ENCODE results near the gene ZNF454. TPM values are rescaled to one million over a fixed set of nuclear protein-coding genes. Genes with fewer than 3 reads are reported as not detected.

Gene ZNF454
- total RNA-seq, 1 experiment from 2014 or later = not detected

DNA sequence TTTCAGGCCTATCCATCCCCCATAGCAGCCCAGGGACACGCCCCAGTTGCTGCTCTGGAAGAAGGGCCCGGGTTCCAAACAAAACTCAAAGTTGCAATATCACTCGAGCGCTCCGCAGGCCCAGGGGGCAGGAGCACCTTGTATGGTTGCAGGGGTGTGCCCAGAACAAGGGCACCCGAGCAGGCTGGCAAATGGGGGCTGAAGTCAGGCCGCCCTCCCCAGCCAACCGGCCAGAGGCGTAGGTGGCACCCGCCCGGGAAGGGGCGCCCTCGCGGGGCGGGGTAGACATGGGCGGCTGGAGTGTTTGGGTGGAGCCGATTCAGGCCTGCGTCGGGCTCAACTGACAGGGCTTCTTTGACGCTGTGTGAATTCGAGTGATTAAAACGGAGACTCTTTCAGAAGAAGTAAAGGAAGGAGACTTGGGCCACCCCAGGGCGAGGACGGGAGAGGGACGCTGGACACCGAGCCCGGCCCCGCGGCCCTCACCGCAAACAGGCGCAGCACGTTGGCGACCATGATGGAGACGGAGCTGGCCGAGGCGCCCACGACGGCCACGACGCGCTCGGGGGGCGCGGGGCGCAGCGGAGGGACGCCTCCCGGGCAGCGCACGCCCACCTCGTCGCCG is 53.1 kb downstream of the ZNF454 start:
- no peaks in the 10 kb centered on the region for H3K36me3 Mint-ChIP-seq (ENCODE audit: insufficient read depth, unreplicated experiment)
- ChIA-PET POLR2A (no interaction called here), CTCF (no interaction called here)
- no peak overlapping the region for H3K27ac Mint-ChIP-seq (ENCODE audit: unreplicated experiment)
- no peaks in the 10 kb centered on the region for H3K27me3 Mint-ChIP-seq (ENCODE audit: insufficient read depth, unreplicated experiment)
- TF ChIP-seq, protein P1, sequence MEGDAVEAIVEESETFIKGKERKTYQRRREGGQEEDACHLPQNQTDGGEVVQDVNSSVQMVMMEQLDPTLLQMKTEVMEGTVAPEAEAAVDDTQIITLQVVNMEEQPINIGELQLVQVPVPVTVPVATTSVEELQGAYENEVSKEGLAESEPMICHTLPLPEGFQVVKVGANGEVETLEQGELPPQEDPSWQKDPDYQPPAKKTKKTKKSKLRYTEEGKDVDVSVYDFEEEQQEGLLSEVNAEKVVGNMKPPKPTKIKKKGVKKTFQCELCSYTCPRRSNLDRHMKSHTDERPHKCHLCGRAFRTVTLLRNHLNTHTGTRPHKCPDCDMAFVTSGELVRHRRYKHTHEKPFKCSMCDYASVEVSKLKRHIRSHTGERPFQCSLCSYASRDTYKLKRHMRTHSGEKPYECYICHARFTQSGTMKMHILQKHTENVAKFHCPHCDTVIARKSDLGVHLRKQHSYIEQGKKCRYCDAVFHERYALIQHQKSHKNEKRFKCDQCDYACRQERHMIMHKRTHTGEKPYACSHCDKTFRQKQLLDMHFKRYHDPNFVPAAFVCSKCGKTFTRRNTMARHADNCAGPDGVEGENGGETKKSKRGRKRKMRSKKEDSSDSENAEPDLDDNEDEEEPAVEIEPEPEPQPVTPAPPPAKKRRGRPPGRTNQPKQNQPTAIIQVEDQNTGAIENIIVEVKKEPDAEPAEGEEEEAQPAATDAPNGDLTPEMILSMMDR (IDR thresholded peaks at IDR 0.05; ENCODE audit: insufficient read depth in 1 of 2, low read depth in 1 of 2, low read length in 1 of 2, severe bottlenecking in 1 of 2, unreplicated experiment in 1 of 2) = no peak
- H3K36me3 ChIP-seq (ENCODE audit: control insufficient read depth, insufficient read depth, low read length) = no peaks in the 10 kb centered on the region
- intact Hi-C loops (cut with micrococcal nuclease; ENCODE audit: unreplicated experiment) = no loop called here
- no peak overlapping the region for H3K4me3 ChIP-seq (ENCODE audit: low read depth, low read length)
- no peaks in the 10 kb centered on the region; the same call in 1 of the 2 replicates for H3K9me3 ChIP-seq
- no peaks in the 10 kb centered on the region for H3K27me3 ChIP-seq (replicated peaks; ENCODE audit: control insufficient read depth, insufficient read depth, low read length)
- H3K4me1 ChIP-seq = no peaks in the 10 kb centered on the region
- no TSS peak for BruUV-seq (replicated peaks)
- no peaks in the 10 kb centered on the region for H3K4me1 Mint-ChIP-seq (ENCODE audit: low read depth, unreplicated experiment)
- H3K4me3 Mint-ChIP-seq (ENCODE audit: unreplicated experiment) = no peak overlapping the region
- peaks cover 33% of the 10 kb centered on the region for H3K9me3 Mint-ChIP-seq (ENCODE audit: unreplicated experiment)
- DNase-seq = no peak

DNA sequence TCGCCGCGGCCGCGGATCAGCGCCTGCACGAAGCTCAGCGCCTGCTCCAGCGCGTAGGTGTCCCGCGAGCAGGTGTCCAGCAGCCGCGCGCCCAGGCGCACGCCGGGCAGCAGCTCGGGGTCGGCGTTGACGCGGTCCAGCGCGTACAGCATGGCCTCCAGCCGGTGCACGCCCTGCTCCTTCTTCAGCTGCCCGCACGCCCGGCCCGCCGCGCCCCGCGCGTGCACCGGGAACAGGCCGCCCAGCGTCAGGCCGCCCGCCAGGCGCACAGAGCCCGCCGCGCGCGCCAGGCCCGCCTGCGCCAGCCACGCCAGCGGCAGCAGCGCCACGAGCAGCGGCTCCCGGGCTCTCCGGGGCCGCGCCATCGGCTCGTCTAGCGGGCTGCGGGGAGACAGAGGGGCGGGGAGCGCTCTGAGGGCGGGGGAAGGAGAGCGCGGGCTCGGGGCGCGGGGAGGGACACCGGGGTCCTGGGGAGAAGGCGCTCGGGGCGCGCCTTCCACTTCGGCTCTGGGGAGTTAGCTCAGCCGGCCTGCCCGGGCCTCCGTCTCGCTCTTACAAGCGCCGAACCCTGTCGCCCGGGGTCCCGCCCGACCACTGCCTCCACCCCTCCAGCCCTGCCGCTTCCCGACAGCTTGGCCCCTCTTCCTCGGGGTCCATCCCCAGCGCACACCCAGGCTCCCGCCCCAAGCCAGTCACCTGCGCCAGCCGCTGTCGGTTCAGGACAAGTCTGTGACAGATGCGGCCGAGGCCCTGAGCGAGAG is 53.8 kb downstream of the ZNF454 start, which contains the start of gene GRM6:
Gene GRM6 (minus strand): TSS at position 741 of the 761 bp plus-strand sequence. CDS start 376 bp downstream, at position 365.
- H3K9me3 Mint-ChIP-seq (ENCODE audit: unreplicated experiment) = peaks cover 33% of the 10 kb centered on the region
- no peaks in the 10 kb centered on the region for H3K36me3 Mint-ChIP-seq (ENCODE audit: insufficient read depth, unreplicated experiment)
- TF ChIP-seq, protein P1 (IDR thresholded peaks at IDR 0.05; ENCODE audit: insufficient read depth in 1 of 2, low read depth in 1 of 2, low read length in 1 of 2, severe bottlenecking in 1 of 2, unreplicated experiment in 1 of 2) = no peak
- H3K4me1 ChIP-seq = no peaks in the 10 kb centered on the region
- no peak for DNase-seq
- no peaks in the 10 kb centered on the region for H3K27me3 Mint-ChIP-seq (ENCODE audit: insufficient read depth, unreplicated experiment)
- CTCF ChIA-PET = no interaction called here
- H3K27ac Mint-ChIP-seq (ENCODE audit: unreplicated experiment) = no peak within 1 kb of the TSS
- no peak within 1 kb of the TSS for H3K4me3 Mint-ChIP-seq (ENCODE audit: unreplicated experiment)
- no peaks in the 10 kb centered on the region; the same call in 1 of the 2 replicates for H3K9me3 ChIP-seq
- no peaks in the 10 kb centered on the region for H3K36me3 ChIP-seq (ENCODE audit: control insufficient read depth, insufficient read depth, low read length)
- H3K27me3 ChIP-seq (replicated peaks; ENCODE audit: control insufficient read depth, insufficient read depth, low read length) = no peaks in the 10 kb centered on the region
- POLR2A ChIA-PET = no interaction called here
- intact Hi-C loops (cut with micrococcal nuclease; ENCODE audit: unreplicated experiment) = no loop called here
- no peaks in the 10 kb centered on the region for H3K4me1 Mint-ChIP-seq (ENCODE audit: low read depth, unreplicated experiment)
- no TSS peak for BruUV-seq (replicated peaks)
- no peak within 1 kb of the TSS for H3K4me3 ChIP-seq (ENCODE audit: low read depth, low read length)

DNA sequence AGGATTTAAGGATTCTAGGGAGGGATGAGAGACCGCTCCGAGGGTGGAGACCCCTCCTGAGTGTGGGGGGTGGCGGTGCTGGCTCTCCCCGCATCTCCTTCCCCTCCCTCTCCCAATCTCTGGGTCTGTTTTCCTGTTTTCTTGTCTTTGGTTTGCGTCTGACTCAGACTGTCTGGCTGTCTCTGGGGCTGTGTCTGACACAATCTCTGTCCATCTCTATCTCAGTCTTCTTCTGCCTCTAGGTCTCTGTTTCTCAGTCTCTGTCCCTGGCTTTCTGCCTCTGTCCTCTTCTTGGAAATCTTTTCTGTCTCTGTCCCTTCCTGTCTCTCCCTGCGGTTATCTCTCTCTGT is 54.3 kb downstream of the ZNF454 start:
- H3K27me3 ChIP-seq (replicated peaks; ENCODE audit: control insufficient read depth, insufficient read depth, low read length) = no peaks in the 10 kb centered on the region
- Mint-ChIP-seq H3K4me1 (ENCODE audit: low read depth, unreplicated experiment) (no peaks in the 10 kb centered on the region), H3K27me3 (ENCODE audit: insufficient read depth, unreplicated experiment) (no peaks in the 10 kb centered on the region), H3K9me3 (ENCODE audit: unreplicated experiment) (peaks cover 33% of the 10 kb centered on the region), H3K36me3 (ENCODE audit: insufficient read depth, unreplicated experiment) (no peaks in the 10 kb centered on the region), H3K27ac (ENCODE audit: unreplicated experiment) (no peak overlapping the region), H3K4me3 (ENCODE audit: unreplicated experiment) (no peak overlapping the region)
- no peaks in the 10 kb centered on the region; the same call in 1 of the 2 replicates for H3K9me3 ChIP-seq
- H3K4me3 ChIP-seq (ENCODE audit: low read depth, low read length) = no peak overlapping the region
- TF ChIP-seq, protein P1 (IDR thresholded peaks at IDR 0.05; ENCODE audit: insufficient read depth in 1 of 2, low read depth in 1 of 2, low read length in 1 of 2, severe bottlenecking in 1 of 2, unreplicated experiment in 1 of 2) = no peak
- intact Hi-C loops (cut with micrococcal nuclease; ENCODE audit: unreplicated experiment) = no loop called here
- H3K4me1 ChIP-seq = no peaks in the 10 kb centered on the region
- H3K36me3 ChIP-seq (ENCODE audit: control insufficient read depth, insufficient read depth, low read length) = no peaks in the 10 kb centered on the region
- DNase-seq = no peak
- BruUV-seq (replicated peaks) = no TSS peak
- ChIA-PET POLR2A (no interaction called here), CTCF (no interaction called here)

All from Caco-2 (cell line).